Ishikawa (cell line): Measurements from ENCODE around the gene H3-3A.

Experiments
- CEBPB ChIP-seq: IDR thresholded peaks from 2 replicates; pipeline ENCODE4 v1.6.1; 2012
- CREB1 ChIP-seq: IDR thresholded peaks from 2 replicates; pipeline ENCODE4 v1.6.1; 2012; ENCODE audit warnings: low read depth
- EGR1 ChIP-seq: IDR thresholded peaks from 2 replicates; pipeline ENCODE4 v1.6.1; 2012
- EP300 ChIP-seq: IDR thresholded peaks from 2 replicates; pipeline ENCODE4 v1.6.1; 2012; ENCODE audit warnings: borderline replicate concordance
- FOXM1 ChIP-seq: IDR thresholded peaks from 2 replicates; pipeline ENCODE4 v1.6.1; 2012; ENCODE audit warnings: low read depth, borderline replicate concordance
- MAX ChIP-seq: IDR thresholded peaks from 2 replicates; pipeline ENCODE4 v1.6.1; 2012
- NFIC ChIP-seq: IDR thresholded peaks from 2 replicates; pipeline ENCODE4 v1.6.1; 2012
- RAD21 ChIP-seq: IDR thresholded peaks from 2 replicates; pipeline ENCODE4 v1.6.1; 2012; ENCODE audit warnings: low read depth
- REST ChIP-seq: IDR thresholded peaks from 2 replicates; pipeline ENCODE4 v1.6.1; 2012; ENCODE audit warnings: low read depth, mild to moderate bottlenecking
- TAF1 ChIP-seq: IDR thresholded peaks from 2 replicates; pipeline ENCODE4 v1.6.1; 2012; ENCODE audit warnings: low read depth, mild to moderate bottlenecking
- TCF12 ChIP-seq: IDR thresholded peaks from 2 replicates; pipeline ENCODE4 v1.6.1; 2012; ENCODE audit warnings: low read depth
- TEAD4 ChIP-seq: IDR thresholded peaks from 2 replicates; pipeline ENCODE4 v1.6.1; 2012
- USF1 ChIP-seq: IDR thresholded peaks from 2 replicates; pipeline ENCODE4 v1.6.1; 2012
- YY1 ChIP-seq: IDR thresholded peaks from 2 replicates; pipeline ENCODE4 v1.6.1; 2012; ENCODE audit warnings: low read depth
- ZBTB7A ChIP-seq: IDR thresholded peaks from 2 replicates; pipeline ENCODE4 v1.6.1; 2012; ENCODE audit warnings: low read depth

The H3-3A gene

GRCh38 chr1:226098870-226099835, 36.6 kb downstream of the H3-3A start:
- TF ChIP-seq FOXM1, result no peak
- no peak for TF ChIP-seq EP300
- TF ChIP-seq REST, result no peak
- TF ChIP-seq EGR1, result no peak
- TF ChIP-seq RAD21, result no peak
- no peak for TF ChIP-seq MAX
- TF ChIP-seq USF1, result no peak
- TF ChIP-seq TAF1, result no peak
- TF ChIP-seq NFIC, result no peak
- TF ChIP-seq ZBTB7A, result no peak

- TF ChIP-seq EGR1, result no peak
- TF ChIP-seq FOXM1, result no peak
- no peak for TF ChIP-seq USF1
- TF ChIP-seq TCF12, result no peak
- TF ChIP-seq MAX, result no peak
- TF ChIP-seq REST, result no peak
- TF ChIP-seq NFIC, result no peak
- TF ChIP-seq TAF1, result no peak
- TF ChIP-seq ZBTB7A, result no peak
- TF ChIP-seq YY1, result no peak
- no peak for TF ChIP-seq TEAD4
- no peak for TF ChIP-seq RAD21
- TF ChIP-seq CREB1, result no peak
- no peak for TF ChIP-seq EP300
- TF ChIP-seq CEBPB, result no peak
Observed at GRCh38 chr1:226100436-226101391, 38.2 kb downstream of the H3-3A start.

GRCh38 chr1:226104671-226105121, 42.2 kb downstream of the H3-3A start:
- TF ChIP-seq TCF12, result no peak
- no peak for TF ChIP-seq EP300
- no peak for TF ChIP-seq TEAD4
- no peak for TF ChIP-seq USF1
- no peak for TF ChIP-seq ZBTB7A
- no peak for TF ChIP-seq RAD21
- no peak for TF ChIP-seq YY1
- no peak for TF ChIP-seq MAX
- TF ChIP-seq EGR1, result no peak

GRCh38 chr1:226107471-226108460, 45.2 kb downstream of the H3-3A start:
- TF ChIP-seq MAX (no peak), USF1 (no peak), REST (no peak), ZBTB7A (no peak), RAD21 (no peak), NFIC (no peak), EGR1 (no peak), TEAD4 (no peak), EP300 (no peak), TAF1 (no peak), YY1 (no peak), CREB1 (no peak), TCF12 (no peak), FOXM1 (no peak), CEBPB (no peak)
